NCI-H187 (cell line): Measurements from ENCODE around the gene ACMSD.
"Not testable (repeated sequence)": the region's sequence is repeated elsewhere in the genome, so short reads cannot be mapped to it uniquely, and the experiment has no call there.

Source experiments
- DNase-seq, 2 experiments: peaks; one replicate each; lab custom pipeline; 2025; lab: John Stamatoyannopoulos, UW

ACMSD gene

DNA sequence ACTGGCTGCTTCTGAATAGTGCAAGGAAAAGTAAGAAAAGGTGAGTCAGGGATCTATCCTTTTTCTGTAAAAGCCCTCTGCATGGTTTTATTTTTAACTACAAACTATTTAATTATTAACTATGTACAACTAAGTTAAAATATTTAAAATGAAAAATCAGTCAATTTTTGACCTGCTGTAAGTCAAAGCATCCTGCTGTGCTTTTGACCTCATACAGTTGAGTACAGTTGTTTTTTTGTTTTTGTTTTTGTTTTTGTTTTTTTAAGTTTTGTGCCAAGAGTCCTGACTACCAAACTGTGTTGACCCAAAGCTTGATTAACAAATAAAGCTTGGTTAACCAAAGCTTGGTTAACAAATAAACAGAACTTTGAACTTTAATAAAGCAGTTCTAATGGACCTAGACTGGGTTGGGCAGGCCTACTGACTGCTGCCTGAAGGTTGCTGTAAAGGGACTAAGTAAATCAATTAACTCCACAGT is at the start of gene ACMSD:
Gene ACMSD, plus strand, starts transcription at position 474 of the 478 bp plus-strand sequence. CDS start 67 bp downstream, outside the sequence.
- DNase-seq = no peak

DNA sequence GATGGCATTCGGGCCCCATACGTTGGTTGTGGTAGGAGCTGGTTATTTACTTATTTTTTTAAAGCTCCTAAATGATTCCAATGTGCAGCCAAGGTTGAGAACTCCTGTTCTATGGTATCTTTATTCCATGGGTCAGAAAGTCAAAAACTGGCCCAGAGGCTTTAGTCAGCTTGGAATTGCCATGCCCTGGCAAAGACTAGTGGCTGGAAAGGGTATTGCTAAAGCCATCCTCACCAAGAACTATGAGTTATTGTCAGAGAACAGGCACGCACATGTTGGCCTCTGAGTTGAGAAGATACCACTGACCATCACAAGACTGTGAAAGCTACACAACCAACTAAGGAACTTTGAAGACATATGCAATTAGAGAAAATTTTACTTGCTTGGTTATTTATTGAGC is 47.9 kb upstream of the ACMSD start:
- DNase-seq = no peak

DNA sequence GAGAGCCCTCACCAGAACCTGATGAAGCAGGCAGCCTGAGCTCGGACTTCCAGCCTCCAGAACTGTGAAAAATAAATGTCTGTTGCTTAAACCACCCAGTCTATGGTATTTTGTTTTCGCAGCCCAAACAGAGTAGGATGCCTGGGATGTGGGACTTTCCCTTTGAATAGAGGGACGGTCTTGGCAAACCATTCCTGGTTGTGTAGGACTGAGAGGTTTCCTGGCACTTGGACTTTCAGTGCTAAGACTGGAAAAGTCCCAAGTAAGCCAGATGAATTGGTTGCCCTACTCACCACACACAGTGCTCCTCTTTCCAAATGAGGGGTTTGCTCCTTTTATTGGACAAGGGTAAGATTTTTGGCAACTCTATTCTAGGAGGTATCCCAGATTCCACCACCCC is 46.8 kb upstream of the ACMSD start:
- DNase-seq = no peak

DNA sequence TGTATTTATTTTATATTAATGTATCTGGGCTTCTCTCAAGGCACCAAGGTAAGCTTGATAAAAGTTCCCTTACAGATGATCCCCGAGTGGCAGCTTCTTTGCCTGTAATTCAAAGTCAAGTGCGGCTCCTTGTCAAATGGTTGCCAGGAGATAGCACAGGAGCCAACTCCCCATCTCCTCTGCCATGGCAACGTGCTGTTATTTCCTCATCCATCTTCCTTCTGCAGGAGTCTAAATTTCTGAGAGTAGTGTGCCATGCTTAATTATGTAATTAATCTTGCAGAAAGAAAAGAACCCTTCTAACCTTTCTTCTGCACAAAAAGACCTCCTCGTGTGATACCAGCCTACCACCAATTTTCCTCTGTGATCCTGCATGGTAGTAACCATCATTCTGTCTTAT is 46.2 kb upstream of the ACMSD start:
- peak in 1 of 2 experiments; percentile 16 for DNase-seq

DNA sequence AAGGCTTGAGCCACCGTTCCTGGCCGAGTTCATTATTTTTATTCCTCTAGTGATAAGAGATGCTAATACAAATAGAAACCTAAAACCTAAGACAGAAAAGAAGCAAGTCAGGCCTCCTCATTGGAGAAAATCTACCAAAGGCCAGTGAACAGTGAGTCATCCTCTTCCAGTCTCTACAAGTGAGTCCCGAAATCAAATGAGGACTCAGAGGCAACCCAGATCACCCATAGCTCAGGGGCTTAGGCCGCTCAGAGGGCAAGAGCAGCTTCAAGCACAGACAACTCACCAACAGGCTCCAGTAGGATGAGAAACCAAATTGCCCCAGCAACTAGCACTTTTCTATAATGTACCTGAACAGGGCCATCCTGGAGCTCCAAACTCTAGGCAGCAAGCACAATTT is 42.7 kb upstream of the ACMSD start:
- no peak for DNase-seq

DNA sequence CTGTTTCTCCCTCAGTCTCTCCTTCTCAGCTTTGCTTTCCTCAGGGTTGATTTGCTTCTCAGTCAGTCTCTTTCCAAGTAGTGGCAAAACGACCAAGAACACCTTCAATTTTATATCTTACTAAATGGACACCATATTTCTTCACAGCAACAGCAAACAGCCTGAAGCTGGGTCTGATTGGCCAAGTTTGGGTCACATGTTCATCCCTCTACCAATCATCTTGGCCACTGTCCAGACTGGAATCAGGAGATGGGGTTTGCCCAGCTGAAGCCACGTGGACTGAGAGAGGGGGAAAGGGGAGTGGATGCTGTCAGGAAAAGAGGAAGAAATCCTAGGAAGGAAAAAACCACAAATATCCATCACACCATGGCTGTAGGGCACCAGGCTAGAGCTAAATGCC is 42.0 kb upstream of the ACMSD start:
- no peak for DNase-seq

DNA sequence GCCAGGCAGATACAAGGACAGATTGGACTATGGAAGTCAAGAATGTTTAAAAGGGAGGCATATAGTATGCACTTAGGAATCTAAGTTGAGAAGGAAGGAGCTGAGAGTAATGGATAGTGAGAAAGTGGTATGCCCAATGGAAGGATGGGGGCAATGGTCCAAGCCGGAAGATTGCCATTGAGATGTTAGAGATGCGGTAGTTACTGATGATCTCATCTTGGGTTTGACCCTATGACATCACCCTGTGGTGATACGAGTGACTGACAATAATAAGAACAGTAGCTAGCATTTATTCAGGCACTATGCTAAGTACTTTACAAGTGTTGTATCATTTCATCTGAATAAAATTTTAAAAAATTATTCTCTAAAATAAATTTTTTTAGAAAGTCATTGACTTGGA is 38.5 kb upstream of the ACMSD start:
- DNase-seq = no peak

DNA sequence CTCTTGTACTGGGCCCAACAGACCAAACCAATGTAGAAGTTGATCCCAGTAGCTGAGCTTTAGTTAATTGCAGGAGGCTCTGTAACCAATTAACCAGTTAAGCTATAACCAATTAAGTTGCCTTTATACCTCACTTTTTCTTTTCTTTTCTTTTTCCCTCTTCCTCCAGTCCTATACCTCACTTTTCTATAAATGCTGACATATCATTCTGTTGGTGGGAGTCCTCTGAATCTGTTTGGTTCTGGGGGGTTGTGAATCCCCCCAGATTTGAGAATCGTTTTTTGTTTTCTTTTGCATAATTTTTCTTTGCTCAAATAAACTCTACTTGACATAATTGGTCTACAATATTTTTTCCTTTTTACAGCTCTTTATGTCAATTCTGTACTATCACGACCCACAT is 38.1 kb upstream of the ACMSD start:
- DNase-seq = no peak

DNA sequence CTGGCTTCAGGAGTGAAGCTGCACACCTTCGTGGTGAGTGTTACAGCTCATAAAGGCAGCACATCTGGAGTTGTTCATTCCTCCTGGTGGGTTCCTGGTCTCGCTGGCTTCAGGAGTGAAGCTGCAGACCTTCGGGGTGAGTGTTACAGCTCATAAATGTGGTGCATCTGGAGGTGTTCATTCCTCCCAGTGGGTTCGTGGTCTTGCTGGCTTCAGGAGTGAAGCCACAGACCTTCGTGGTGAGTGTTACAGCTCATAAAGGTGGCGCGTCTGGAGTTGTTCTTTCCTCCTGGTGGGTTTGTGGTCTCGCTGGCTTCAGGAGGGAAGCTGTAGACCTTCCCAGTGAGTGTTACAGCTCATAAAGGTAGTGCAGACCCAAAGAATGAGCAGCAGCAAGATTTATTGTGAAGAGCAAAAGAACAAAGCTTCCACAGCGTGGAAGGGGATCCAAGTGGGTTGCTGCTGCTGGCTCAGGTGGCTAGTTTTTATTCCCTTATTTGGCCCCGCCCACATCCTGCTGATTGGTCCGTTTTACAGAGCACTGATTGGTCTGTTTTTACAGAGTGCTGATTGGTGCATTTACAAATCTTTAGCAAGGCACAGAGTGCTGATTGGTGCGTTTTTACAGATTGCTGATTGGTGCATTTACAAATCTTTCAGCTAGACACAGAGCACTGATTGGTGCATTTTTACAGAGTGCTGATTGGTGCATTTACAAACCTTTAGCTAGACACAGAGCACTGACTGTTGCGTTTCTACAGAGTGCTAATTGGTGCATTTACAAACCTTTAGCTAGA is 34.6 kb upstream of the ACMSD start:
- not testable (repeated sequence) for DNase-seq

DNA sequence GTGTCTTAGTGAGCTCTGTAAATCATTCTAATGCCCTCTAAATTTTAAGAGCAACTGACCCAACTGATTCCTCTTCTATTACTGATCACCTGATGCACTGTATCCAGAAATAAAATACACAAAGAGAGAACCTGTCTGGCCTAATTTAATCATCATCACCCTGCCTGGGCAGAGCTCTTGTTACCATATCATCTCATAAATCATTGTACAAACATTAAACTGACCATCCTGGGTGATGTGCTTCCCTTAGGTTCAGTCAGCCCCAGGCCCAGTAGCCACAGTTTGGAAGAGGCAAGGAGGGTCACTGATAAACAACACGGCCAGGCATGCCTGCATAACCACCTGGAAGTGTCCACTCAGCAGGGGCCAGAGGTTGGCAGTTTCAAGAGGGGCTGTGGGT is 22.7 kb upstream of the ACMSD start:
- DNase-seq = no peak

DNA sequence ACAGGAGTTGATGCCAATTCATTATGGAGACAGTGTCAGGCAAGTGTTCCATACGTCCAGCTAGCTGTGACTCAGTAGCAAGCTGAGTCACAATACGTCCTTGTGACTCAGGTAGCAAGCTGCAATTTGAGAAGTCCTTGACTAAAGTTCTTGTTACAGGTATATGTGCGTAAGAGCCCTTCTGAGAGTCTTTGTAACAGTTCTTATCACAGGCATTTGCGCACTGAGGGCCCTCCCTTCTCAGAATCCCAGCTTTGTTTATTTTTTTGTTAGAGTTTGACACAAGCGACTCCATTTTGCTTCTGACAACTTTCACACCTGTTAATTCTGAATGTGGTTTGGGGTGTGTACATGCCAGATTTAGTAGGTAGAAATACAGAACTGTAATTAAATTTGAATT is 20.1 kb upstream of the ACMSD start:
- DNase-seq = no peak

DNA sequence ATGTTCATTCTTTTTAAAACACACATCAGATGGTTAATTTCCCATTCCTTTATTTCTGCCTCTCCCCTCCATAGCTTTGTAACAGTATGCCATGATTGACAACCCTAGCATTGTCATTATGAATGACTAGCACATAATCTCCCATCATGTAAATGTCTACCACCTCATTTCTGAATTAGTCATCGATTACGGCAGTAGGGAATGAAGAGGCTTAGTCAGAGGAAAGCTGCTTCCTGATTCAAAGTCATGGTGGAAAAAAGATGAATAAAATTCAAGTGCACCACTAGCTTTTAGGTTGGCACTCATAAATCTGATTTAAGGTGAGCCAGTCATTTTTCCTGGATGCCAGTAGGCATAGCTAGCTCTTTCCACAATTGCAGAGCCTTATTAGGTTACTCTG is 19.1 kb upstream of the ACMSD start:
- DNase-seq = no peak

DNA sequence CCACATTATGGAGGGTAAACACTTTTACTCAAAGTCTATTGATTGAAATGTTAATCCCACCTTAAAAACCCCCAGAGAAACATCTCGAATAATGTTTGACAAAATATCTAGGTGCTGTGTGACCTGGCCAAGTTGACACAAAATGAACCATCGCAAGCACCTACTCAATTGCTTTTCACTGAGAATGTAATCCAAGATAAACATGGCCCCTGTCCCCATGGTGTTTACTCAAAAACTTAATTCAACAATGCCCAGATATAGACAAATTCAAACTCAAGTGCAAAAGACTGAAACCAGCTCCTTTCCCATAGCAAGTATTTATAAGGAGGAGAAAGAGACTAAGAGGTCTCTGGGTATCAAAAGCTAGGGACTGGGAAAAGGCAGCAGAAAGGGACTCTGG is 15.0 kb upstream of the ACMSD start:
- no peak for DNase-seq

DNA sequence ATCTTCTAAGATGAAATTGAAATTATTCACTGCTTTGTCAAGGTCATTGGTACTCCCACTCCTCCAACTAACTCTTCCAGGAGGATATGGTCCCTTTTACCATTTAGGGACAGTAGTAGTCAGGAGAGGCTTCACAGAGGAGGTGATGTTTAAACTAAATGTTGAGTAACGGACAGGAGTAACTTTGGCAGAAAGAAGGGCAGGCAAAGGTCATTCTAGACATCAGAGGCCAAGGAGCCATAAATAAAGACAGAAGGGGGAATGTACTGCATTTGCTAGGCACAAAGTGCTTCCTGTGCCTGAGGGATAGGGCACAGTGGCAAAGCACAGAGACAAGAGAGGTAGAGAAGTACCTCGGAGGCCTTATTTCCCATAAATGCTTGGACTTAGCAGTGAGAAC is 14.6 kb upstream of the ACMSD start:
- no peak for DNase-seq

DNA sequence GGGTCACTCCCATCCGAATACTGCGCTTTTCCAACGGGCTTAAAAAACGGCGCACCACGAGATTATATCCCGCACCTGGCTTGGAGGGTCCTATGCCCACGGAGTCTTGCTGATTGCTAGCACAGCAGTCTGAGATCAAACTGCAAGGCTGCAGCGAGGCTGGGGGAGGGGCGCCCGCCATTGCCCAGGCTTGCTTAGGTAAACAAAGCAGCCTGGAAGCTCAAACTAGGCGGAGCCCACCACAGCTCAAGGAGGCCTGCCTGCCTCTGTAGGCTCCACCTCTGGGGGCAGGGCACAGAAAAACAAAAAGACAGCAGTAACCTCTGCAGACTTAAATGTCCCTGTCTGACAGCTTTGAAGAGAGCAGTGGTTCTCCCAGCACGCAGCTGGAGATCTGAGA is 12.7 kb upstream of the ACMSD start:
- DNase-seq = not testable (repeated sequence)

DNA sequence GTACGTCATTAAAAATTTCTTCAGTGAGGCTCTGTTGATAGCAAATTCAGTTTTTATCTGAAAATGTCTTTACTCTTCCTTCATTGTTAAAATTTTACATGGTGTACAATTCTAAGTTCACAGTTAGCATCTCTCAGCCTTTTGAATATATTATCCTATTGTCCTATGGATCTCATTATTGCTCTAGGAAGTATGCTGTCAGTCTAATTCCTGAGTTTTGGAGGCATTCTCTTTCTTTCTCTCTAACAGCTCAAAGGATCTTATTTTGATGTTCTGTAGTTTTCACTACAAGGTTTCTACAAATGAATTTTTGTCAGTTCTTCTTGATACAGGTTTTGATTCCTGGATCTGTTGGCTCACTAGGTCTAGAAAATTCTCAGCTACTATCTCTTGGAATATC is 2.9 kb upstream of the ACMSD start:
- DNase-seq = no peak

DNA sequence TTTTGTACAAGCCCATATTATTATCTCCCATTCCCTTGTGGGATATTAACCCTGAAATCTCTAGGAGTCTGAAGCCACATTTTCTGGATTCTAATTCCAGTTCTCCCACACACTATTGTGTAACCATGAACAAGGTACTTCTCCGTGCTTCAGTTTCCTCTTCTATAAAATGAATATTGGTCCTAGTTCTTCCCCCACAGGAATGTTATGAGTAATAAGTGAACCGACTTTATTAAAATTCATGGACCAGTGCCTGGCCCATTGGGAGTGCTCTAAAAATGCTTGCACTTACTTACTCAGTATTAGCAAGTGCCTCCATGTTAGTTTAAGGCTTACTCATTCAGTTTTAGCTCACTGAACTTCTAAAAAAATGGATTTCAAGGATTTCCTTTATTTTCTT is 1.4 kb upstream of the ACMSD start:
- DNase-seq = no peak

DNA sequence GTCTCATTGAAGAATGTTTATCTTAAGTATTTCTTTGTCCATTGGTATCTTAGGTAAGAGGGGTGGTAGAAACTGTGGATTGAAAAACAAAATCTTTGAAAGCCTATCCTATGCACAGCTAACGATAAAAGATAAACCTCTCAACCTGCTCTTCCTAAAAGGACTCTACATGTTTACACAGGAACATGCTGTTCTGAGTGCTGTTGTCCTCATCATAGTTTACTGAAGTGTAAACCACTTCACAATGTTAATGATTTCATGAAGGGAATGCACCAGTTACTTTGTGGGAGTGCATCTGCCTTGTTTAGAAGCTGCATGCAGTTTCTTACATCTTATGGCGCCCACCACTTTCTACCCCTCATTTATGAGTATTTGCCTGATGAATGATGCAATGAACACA is 1.2 kb downstream of the ACMSD start:
- no peak for DNase-seq

DNA sequence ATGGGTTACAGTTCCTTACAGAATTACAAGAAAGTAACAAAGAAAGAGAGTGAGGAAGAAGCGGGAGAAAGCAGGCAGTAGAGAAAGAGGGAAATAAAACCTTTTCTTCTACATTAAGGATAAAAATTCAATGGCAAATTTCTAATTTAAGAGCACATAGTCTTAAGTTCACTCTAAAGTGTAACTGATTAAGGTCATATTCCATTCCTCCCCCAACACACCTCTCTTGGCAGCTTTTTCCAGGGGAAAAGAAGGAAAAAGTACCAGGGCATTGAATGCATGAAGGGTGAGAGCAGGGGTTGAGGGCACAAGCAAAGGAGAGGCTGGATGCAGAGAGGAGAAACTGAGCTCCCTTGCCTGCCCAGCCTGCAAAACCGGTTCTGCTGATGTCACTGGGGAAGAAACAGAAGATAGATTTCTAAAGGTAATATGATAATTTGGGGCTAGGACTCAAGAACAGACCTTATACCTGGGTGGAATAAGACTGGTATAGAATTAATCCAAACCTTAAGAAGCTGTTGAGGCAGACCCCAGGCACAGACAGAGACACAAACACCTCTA is 4.6 kb downstream of the ACMSD start:
- no peak for DNase-seq

DNA sequence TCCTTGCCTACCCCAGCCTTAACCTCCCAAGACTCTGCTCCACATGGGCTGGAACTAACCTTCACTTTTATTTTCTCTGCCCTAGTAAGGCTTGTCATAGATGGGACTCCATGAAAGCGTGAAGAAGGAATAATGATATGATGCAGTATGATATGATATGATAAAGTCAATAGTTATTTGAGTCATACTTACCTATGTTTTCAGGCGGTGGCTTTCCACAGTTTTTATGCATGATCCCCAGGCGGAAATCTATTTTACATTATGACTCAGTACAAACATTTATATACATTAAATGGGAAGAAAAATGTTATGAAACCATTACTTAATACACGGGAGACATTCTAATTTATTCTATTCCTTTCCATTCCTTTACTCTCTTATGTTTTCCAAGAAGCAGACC is 5.6 kb downstream of the ACMSD start:
- no peak for DNase-seq

DNA sequence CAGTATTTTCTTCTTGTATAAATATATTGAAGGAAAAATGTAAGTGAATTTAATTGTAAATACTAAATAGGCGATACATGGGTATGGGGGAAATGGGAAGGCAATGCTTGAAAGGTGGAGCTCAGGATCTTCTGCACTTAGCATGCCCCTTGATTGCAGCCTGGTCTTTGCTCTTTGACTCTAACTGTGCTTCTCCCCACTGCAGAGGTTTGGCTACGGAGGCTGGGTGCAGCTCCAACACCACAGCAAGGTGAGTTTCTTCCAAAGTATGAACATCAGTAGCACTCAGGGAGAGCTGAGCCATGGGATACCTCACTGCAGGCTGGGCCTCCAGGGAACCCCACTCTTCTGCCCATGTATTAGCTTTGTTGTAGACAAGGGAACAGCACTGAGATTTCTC is 6.6 kb downstream of the ACMSD start:
- DNase-seq = no peak

DNA sequence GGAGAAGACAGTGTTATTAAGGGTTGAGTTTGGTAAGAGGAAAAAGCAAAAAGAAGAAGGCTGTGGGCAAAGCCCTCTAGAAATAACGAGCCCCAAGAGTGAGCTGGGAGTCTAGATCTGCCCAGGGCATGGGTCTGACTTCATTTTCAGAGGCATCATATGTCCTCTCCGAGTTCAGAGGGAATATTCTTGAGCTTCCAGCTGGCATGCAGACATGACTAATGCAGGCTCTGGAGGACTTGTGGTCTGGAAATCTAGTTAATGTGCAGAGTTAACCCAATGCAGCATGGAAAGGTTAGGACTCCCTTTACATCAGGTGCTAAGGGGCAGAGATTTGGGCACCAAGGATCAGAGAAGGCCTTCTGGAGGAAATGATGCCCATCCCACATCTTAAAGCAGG is 7.3 kb downstream of the ACMSD start:
- DNase-seq = no peak

DNA sequence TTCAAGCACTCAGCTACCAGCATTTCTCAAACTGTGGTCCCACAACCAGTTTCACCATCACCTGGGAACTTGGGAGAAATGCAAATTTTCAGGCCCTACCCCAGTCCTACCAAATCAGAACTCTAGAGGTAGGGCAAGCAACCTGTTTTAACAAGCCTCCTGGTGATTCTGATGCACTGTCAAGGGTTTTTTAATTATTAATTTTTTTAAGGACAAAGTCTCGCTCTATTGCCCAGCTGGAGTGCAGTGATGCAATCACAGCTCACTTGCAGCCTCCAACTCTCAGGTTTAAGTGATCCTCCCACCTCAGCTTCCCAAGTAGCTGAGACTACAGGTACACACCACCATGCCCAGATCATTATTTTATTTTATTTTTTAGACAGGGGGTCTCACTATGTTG is 7.8 kb downstream of the ACMSD start:
- DNase-seq = no peak

DNA sequence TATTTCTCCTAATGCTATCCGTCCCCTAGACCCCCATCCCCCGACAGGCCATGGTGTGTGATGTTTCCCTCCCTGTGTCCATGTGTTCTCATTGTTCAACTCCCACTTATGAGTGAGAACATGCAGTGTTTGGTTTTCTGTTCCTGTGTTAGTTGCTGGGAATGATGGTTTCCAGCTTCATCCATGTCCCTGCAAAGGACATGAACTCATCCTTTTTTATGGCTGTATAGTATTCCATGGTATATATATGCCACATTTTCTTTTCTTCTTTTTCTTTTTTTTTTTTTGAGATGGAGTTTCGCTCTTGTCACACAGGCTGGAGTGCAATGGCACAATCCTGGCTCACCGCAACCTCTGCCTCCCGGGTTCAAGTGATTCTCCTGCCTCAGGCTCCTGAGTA is 9.2 kb downstream of the ACMSD start:
- DNase-seq = not testable (repeated sequence)
